ENCODE measurements around the gene CDK12. TPM values are rescaled to one million over a fixed set of nuclear protein-coding genes. Genes with fewer than 3 reads are reported as not detected.

Gene CDK12
- total RNA-seq, 4 donors from 2014 or later: 10.6 to 20.9 (median 14.2) TPM

DNA sequence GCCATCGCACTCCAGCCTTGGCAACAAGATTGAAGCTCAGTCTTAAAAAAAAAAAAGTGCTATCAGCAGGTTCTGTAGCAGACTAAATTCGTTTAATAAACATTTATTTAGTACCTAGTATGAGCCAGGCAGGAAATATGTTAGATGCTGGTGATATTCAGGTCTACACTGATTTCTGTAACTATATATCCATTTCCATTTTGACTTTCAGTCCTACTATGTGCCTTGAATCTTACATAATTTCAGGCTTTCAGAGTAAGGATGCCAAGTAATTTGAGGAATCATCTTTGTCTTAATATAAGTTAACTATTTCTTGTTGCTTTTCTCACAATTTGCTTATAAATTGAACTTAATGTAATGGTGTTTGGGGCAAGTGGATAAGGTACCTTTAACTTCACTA, 46.2 kb downstream of the CDK12 start:
- intact Hi-C loops (cut with DNase I; ENCODE audit: low total_unique reads) (no loop called here), in situ Hi-C loops (cut with MboI; ENCODE audit: low sequenced_read_pairs in 4 of 4) (no loop called here)
- no peak overlapping the region for H3K4me3 ChIP-seq
- no peaks in the 10 kb centered on the region for H3K27me3 ChIP-seq
- no peak for ATAC-seq
- no peak for TF ChIP-seq POLR2A (IDR thresholded peaks at IDR 0.05)
- TF ChIP-seq, protein P1, sequence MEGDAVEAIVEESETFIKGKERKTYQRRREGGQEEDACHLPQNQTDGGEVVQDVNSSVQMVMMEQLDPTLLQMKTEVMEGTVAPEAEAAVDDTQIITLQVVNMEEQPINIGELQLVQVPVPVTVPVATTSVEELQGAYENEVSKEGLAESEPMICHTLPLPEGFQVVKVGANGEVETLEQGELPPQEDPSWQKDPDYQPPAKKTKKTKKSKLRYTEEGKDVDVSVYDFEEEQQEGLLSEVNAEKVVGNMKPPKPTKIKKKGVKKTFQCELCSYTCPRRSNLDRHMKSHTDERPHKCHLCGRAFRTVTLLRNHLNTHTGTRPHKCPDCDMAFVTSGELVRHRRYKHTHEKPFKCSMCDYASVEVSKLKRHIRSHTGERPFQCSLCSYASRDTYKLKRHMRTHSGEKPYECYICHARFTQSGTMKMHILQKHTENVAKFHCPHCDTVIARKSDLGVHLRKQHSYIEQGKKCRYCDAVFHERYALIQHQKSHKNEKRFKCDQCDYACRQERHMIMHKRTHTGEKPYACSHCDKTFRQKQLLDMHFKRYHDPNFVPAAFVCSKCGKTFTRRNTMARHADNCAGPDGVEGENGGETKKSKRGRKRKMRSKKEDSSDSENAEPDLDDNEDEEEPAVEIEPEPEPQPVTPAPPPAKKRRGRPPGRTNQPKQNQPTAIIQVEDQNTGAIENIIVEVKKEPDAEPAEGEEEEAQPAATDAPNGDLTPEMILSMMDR (IDR thresholded peaks at IDR 0.05 in 4 of 5, conservative IDR thresholded peaks at IDR 0.05 in 1 of 5): no peak
- H3K36me3 ChIP-seq: peaks cover 4 to 78% of the 10 kb centered on the region in 2 donors
- no peak overlapping the region for H3K27ac ChIP-seq
- H3K9me3 ChIP-seq: no peaks in the 10 kb centered on the region
- no peak for DNase-seq
- H3K4me1 ChIP-seq: no peaks in the 10 kb centered on the region

DNA sequence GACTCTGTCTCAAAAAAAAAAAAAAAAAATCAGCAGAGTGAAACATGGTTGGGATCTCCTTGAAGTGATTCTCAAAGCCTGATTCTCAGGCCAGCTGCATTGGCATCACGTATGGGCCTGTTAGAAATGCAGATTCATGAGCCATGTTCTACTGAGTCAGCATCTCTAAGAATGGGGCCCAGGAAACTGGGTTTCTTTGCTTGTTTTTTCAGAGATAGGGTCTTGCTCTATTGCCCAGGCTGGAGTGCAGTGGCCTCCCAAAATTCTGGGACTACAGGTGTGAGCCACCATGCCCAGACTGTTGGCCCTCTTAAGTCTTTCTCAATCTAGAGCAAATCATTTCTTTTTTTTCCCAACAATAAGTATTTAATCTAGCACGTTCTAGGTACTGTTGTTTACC, 47.7 kb downstream of the CDK12 start:
- ATAC-seq (no peak), DNase-seq (no peak)
- H3K4me3 ChIP-seq: no peak overlapping the region
- H3K9me3 ChIP-seq: no peaks in the 10 kb centered on the region
- H3K27me3 ChIP-seq: no peaks in the 10 kb centered on the region
- H3K4me1 ChIP-seq: no peaks in the 10 kb centered on the region
- H3K27ac ChIP-seq: no peak overlapping the region
- in situ Hi-C loops (cut with MboI; ENCODE audit: low sequenced_read_pairs in 4 of 4) (no loop called here), intact Hi-C loops (cut with DNase I; ENCODE audit: low total_unique reads) (no loop called here)
- TF ChIP-seq, protein P1 (IDR thresholded peaks at IDR 0.05 in 4 of 5, conservative IDR thresholded peaks at IDR 0.05 in 1 of 5): no peak
- no peak for TF ChIP-seq POLR2A (IDR thresholded peaks at IDR 0.05)
- peaks cover 0 to 77% of the 10 kb centered on the region in 2 donors for H3K36me3 ChIP-seq

DNA sequence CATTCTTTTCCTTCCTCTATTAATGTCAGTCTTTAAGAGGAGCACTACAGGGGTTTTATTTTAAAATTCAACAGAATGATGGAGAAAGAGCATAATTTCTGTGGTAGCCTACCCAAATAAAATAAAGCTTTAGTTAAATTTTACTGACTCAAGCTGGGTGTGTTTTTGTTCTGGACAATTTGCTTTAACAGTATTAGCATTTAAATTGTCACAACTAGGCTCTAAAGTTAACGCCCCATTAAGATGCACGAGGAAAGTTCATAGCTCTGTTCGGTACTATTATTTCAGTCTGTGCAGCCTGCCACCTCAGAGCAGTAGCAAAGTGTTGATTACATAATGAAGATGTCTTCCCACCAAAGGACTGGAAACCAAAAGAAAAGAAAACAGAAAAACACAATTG, 52.0 kb downstream of the CDK12 start:
- Histone ChIP-seq H3K4me1 (no peaks in the 10 kb centered on the region), H3K9me3 (no peaks in the 10 kb centered on the region), H3K27me3 (no peaks in the 10 kb centered on the region), H3K36me3 (peaks cover 0 to 87% of the 10 kb centered on the region in 2 donors), H3K4me3 (no peak overlapping the region), H3K27ac (no peak overlapping the region)
- in situ Hi-C loops (cut with MboI; ENCODE audit: low sequenced_read_pairs in 4 of 4): no loop called here
- no peak for TF ChIP-seq POLR2A (IDR thresholded peaks at IDR 0.05)
- TF ChIP-seq, protein P1 (IDR thresholded peaks at IDR 0.05 in 4 of 5, conservative IDR thresholded peaks at IDR 0.05 in 1 of 5): no peak
- no peak for DNase-seq
- intact Hi-C loops (cut with DNase I; ENCODE audit: low total_unique reads): no loop called here
- no peak for ATAC-seq

DNA sequence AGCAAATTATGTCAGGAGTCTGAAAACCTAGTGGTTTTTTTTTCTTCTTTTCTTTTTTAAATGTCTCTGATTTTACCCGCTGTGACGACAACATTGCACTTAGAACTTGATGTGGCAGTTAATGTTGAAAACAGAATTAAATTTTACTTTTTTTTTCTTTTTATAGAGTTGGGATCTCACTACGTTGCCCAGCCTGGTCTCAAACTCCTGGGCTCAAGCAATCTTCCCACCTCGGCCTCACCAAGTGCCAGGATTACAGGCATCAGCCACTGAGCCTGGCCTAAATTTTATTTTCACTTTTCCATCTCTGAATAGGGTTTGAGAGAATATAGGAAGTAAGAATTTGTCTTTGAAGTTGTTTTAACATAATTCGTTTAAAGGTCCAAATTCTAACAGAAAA, 52.6 kb downstream of the CDK12 start:
- H3K27ac ChIP-seq: no peak overlapping the region
- in situ Hi-C loops (cut with MboI; ENCODE audit: low sequenced_read_pairs in 4 of 4) (no loop called here), intact Hi-C loops (cut with DNase I; ENCODE audit: low total_unique reads) (no loop called here)
- DNase-seq: no peak
- ATAC-seq: no peak
- no peak overlapping the region for H3K4me3 ChIP-seq
- H3K4me1 ChIP-seq: no peaks in the 10 kb centered on the region
- H3K27me3 ChIP-seq: no peaks in the 10 kb centered on the region
- TF ChIP-seq, protein P1 (IDR thresholded peaks at IDR 0.05 in 4 of 5, conservative IDR thresholded peaks at IDR 0.05 in 1 of 5): no peak
- no peak for TF ChIP-seq POLR2A (IDR thresholded peaks at IDR 0.05)
- H3K36me3 ChIP-seq: peaks cover 0 to 92% of the 10 kb centered on the region in 2 donors
- H3K9me3 ChIP-seq: no peaks in the 10 kb centered on the region

DNA sequence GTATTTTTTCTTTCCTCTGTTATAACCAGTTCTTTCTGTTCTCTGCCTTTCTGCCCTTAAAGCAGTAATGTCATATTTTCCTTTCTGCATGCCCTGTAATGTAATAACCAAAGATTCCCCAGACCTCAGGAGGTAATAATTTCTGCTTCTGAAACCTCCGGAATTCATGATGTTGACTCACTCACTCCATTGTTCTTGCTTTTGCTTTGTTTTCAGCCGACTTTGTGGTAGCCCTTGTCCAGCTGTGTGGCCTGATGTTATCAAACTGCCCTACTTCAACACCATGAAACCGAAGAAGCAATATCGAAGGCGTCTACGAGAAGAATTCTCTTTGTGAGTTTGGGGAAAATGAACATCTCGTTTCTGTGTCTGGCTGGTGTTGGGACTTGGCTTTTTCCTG, 55.9 kb downstream of the CDK12 start:
- no peak for TF ChIP-seq POLR2A (IDR thresholded peaks at IDR 0.05)
- TF ChIP-seq, protein P1 (IDR thresholded peaks at IDR 0.05 in 4 of 5, conservative IDR thresholded peaks at IDR 0.05 in 1 of 5): no peak
- no peaks in the 10 kb centered on the region for H3K9me3 ChIP-seq
- no peak overlapping the region for H3K4me3 ChIP-seq
- no peak for DNase-seq
- in situ Hi-C loops (cut with MboI; ENCODE audit: low sequenced_read_pairs in 4 of 4): no loop called here
- no peaks in the 10 kb centered on the region for H3K4me1 ChIP-seq
- no peak overlapping the region for H3K27ac ChIP-seq
- intact Hi-C loops (cut with DNase I; ENCODE audit: low total_unique reads): no loop called here
- H3K27me3 ChIP-seq: no peaks in the 10 kb centered on the region
- ATAC-seq: no peak
- peaks cover 0 to 95% of the 10 kb centered on the region in 2 donors for H3K36me3 ChIP-seq

All from gastrocnemius medialis (tissue), 4 donors.